HepG2 (cell line): Measurements from ENCODE around the gene LSR. TPM values are rescaled to one million over a fixed set of nuclear protein-coding genes. Genes with fewer than 3 reads are reported as not detected.

Experiments
- CC2D1A ChIP-seq: sonication (generic); formaldehyde crosslinking; IDR thresholded peaks from 2 replicates; pipeline ENCODE4 v1.8.1; 2023; ENCODE audit warnings: mild to moderate bottlenecking, missing genetic modification reagents
- HNRNPL ChIP-seq: fragments of 200-400 bp; formaldehyde crosslinking; IDR thresholded peaks from 2 replicates; pipeline ENCODE4 v1.6.1; 2017; ENCODE audit warnings: mild to moderate bottlenecking, low read depth, low read length
- JUNB ChIP-seq: sonication (generic); formaldehyde crosslinking; IDR thresholded peaks from 2 replicates; pipeline ENCODE4 v1.8.0; 2022; ENCODE audit warnings: missing genetic modification reagents, mild to moderate bottlenecking, borderline replicate concordance
- KDM6A ChIP-seq: IDR thresholded peaks from 2 replicates; pipeline ENCODE4 v1.6.1; 2016; ENCODE audit warnings: low read depth
- KLF13 ChIP-seq: sonication (generic); formaldehyde crosslinking; IDR thresholded peaks from 2 replicates; pipeline ENCODE4 v1.4.0; 2020; ENCODE audit warnings: mild to moderate bottlenecking, missing genetic modification reagents
- PHF8 ChIP-seq: sonication (generic); formaldehyde crosslinking; IDR thresholded peaks from 2 replicates; pipeline ENCODE4 v1.5.0; 2020; ENCODE audit warnings: missing genetic modification reagents
- PTBP1 ChIP-seq: fragments of 200-400 bp; formaldehyde crosslinking; IDR thresholded peaks from 2 replicates; pipeline ENCODE4 v1.6.1; 2018; ENCODE audit warnings: low read length, low read depth; ENCODE audit not compliant: poor library complexity, severe bottlenecking
- REXO4 ChIP-seq: sonication (generic); formaldehyde crosslinking; IDR thresholded peaks from 2 replicates; pipeline ENCODE4 v1.8.0; 2022; ENCODE audit warnings: missing genetic modification reagents, mild to moderate bottlenecking, borderline replicate concordance
- RFX3 ChIP-seq: IDR thresholded peaks from 2 replicates; pipeline ENCODE4 v1.6.1; 2016; ENCODE audit warnings: missing biosample characterization, missing genetic modification reagents
- THAP8 ChIP-seq: sonication (generic); formaldehyde crosslinking; IDR thresholded peaks from 2 replicates; pipeline ENCODE4 v1.5.1; 2020; ENCODE audit warnings: missing genetic modification reagents, mild to moderate bottlenecking, borderline replicate concordance
- ZBTB7A ChIP-seq: sonication (generic); formaldehyde crosslinking; IDR thresholded peaks from 2 replicates; pipeline ENCODE4 v1.8.0; 2022; ENCODE audit warnings: mild to moderate bottlenecking, missing genetic modification reagents
- ZBTB8A ChIP-seq: sonication (generic); formaldehyde crosslinking; IDR thresholded peaks from 2 replicates; pipeline ENCODE4 v1.4.0; 2020; ENCODE audit warnings: mild to moderate bottlenecking, low read depth, missing genetic modification reagents, borderline replicate concordance
- ZFY ChIP-seq: sonication (generic); formaldehyde crosslinking; IDR thresholded peaks from 2 replicates; pipeline ENCODE4 v1.4.0; 2020; ENCODE audit warnings: missing genetic modification reagents
- ZNF609 ChIP-seq: sonication (generic); formaldehyde crosslinking; IDR thresholded peaks from 2 replicates; pipeline ENCODE4 v1.4.0; 2020; ENCODE audit warnings: mild to moderate bottlenecking, missing genetic modification reagents, borderline replicate concordance
- polyA plus RNA-seq, 8 experiments: library from polyadenylated mRNA; depleted of rRNA in 3 of 8; stranded (reverse) in 7 of 8; unstranded in 1 of 8; fragments of >200 nt; fragmentation: Illumina TruSeq in 4 of 8; extraction: Trizol in 4 of 8; gene quantifications; 2 replicates each; pipeline versions ENCODE4 v1.2.1 to v1.2.3, GENCODE V29; 2011 to 2016; ENCODE audit warnings: low read depth in 4 of 8, missing spikeins in 1 of 8, mixed read lengths in 1 of 8; ENCODE audit not compliant: insufficient read depth in 1 of 8
- total RNA-seq, 5 experiments: library from RNA; depleted of rRNA; stranded (reverse); fragments of >200 nt; fragmentation: Illumina TruSeq; extraction: Trizol; gene quantifications; 2 replicates each; pipeline ENCODE4 v1.2.3, GENCODE V29; 2016; ENCODE audit warnings: low read depth in 1 of 5
- TF ChIP-seq, protein P1 (sequence below): IDR thresholded peaks from 2 replicates; pipeline ENCODE4 v1.6.1; 2016; ENCODE audit warnings: control low read depth
- TF ChIP-seq, protein P2 (sequence below): sonication (generic); formaldehyde crosslinking; IDR thresholded peaks from 2 replicates; pipeline ENCODE4 v1.5.0; 2020; ENCODE audit warnings: mild to moderate bottlenecking, missing genetic modification reagents
- TF ChIP-seq, protein P3 (sequence below): sonication (generic); formaldehyde crosslinking; IDR thresholded peaks from 2 replicates; pipeline ENCODE4 v1.4.0; 2020; ENCODE audit warnings: missing genetic modification reagents

The LSR gene
- total and polyA plus RNA-seq, 2 of the 13 experiments (the other 11 are each of a cell fraction or from before 2014, with no cell fraction given), result 29.2 to 79.2 TPM

GRCh38 chr19:35247526-35248309 lies 1.1 kb upstream of the LSR start (continued):
- TF ChIP-seq PHF8 (CRISPR knock-in tag) (no peak), ZFY (CRISPR knock-in tag) (no peak; the same call in 1 of the 2 replicates), ZBTB7A (CRISPR knock-in tag) (no peak), ZNF609 (CRISPR knock-in tag) (peak; percentile 30; the same call in 1 of the 2 replicates), REXO4 (CRISPR knock-in tag) (no peak), THAP8 (CRISPR knock-in tag) (peak; percentile 35; the same call in 1 of the 2 replicates), KLF13 (CRISPR knock-in tag) (no peak), ZBTB8A (no peak), PTBP1 (peak; percentile 35), KDM6A (no peak), CC2D1A (CRISPR knock-in tag) (no peak), JUNB (no peak), RFX3 (CRISPR knock-in tag) (no peak), HNRNPL (no peak)
- TF ChIP-seq, protein P1, sequence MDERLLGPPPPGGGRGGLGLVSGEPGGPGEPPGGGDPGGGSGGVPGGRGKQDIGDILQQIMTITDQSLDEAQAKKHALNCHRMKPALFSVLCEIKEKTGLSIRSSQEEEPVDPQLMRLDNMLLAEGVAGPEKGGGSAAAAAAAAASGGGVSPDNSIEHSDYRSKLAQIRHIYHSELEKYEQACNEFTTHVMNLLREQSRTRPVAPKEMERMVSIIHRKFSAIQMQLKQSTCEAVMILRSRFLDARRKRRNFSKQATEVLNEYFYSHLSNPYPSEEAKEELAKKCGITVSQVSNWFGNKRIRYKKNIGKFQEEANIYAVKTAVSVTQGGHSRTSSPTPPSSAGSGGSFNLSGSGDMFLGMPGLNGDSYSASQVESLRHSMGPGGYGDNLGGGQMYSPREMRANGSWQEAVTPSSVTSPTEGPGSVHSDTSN (CRISPR knock-in tag), result no peak
- TF ChIP-seq, protein P2, sequence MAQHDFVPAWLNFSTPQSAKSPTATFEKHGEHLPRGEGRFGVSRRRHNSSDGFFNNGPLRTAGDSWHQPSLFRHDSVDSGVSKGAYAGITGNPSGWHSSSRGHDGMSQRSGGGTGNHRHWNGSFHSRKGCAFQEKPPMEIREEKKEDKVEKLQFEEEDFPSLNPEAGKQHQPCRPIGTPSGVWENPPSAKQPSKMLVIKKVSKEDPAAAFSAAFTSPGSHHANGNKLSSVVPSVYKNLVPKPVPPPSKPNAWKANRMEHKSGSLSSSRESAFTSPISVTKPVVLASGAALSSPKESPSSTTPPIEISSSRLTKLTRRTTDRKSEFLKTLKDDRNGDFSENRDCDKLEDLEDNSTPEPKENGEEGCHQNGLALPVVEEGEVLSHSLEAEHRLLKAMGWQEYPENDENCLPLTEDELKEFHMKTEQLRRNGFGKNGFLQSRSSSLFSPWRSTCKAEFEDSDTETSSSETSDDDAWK (CRISPR knock-in tag), result no peak
- TF ChIP-seq, protein P3, sequence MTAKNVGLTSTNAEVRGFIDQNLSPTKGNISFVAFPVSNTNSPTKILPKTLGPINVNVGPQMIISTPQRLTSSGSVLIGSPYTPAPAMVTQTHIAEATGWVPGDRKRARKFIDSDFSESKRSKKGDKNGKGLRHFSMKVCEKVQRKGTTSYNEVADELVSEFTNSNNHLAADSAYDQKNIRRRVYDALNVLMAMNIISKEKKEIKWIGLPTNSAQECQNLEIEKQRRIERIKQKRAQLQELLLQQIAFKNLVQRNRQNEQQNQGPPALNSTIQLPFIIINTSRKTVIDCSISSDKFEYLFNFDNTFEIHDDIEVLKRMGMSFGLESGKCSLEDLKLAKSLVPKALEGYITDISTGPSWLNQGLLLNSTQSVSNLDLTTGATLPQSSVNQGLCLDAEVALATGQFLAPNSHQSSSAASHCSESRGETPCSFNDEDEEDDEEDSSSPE, result no peak; the same call in 1 of the 2 replicates
